Breast epithelium (tissue), 3 donors: ENCODE results near the gene KLC3.

Source experiments
- CTCF ChIP-seq, 3 donors: fragments of 450-650 bp; IDR thresholded peaks; one replicate each; pipeline ENCODE4 v1.5.1; 2016 to 2017; ENCODE audit warnings: antibody characterized with exemption in 3 of 3, mild to moderate bottlenecking in 3 of 3, moderate library complexity in 3 of 3
- POLR2AphosphoS5 ChIP-seq, 3 donors: sonication (generic); formaldehyde crosslinking; IDR thresholded peaks; one replicate each; pipeline ENCODE4 v1.6.1; 2017; ENCODE audit warnings: antibody characterized with exemption in 3 of 3

- TF ChIP-seq POLR2AphosphoS5 (IDR thresholded peaks at IDR 0.05) (no peak), CTCF (IDR thresholded peaks at IDR 0.05) (no peak)
Measured at GRCh38 chr19:45307361-45307760, 33.2 kb upstream of the KLC3 start.
